ENCODE data around the gene MYO5A.
A peak's percentile ranks its signal among the peaks of the same experiment; 100 is the strongest.

The MYO5A gene

DNA sequence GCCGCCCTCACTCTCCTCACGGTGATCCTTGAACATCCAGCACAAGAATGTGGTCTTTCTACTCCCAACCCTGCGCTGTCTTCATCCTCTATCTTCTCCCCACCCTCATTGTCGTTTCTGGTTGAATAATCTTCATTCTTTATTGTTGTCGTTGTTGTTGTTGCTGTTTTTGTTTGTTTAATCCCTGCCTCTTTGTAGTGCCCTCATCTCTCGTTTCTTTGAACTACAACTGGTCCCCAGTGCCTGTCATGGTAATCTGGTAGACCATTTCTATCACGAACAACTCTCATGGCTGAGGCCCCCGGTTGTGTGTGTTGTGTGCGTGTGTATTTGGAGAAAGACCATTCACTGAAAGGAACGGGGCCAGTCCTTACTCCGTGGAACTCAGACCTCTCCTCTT, 1.3 kb upstream of the MYO5A start:
- POLR2A ChIA-PET: no interaction called here
- DNase-seq (ENCODE audit: extremely low spot score): no peak

DNA sequence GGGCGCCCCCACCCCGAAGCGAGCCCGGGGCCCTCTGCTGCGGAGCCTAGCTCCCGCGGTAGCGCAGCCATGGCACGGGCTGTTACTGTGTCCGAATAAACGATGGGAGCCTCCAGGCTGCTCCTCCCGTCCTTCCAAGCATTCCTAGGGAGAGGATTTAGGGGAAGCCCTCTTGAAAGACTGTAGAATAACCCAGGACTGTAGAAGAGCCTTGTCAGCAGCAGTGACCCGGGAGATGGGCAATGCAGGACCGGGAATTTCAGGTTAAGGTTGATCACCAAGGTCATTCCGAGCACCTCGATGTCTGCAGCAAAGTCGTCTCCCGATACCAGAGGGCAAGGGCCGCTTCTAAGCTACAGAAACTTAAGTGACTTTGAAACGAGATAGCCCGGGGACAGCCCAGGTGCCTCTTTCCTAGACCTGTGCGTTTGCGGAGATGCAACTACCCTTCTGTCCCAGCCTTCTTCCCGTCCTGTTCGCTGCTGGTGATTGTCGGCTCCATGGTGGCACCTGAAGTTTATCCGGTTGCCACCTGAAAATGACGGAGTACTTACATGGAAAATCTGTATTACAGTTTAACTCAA, 753 bp upstream of the MYO5A start:
- no peak for TF ChIP-seq LEF1 (IDR thresholded peaks at IDR 0.05; ENCODE audit: borderline replicate concordance)
- no peak for TF ChIP-seq TARDBP (IDR thresholded peaks at IDR 0.05)
- no peak for TF ChIP-seq CTBP1 (IDR thresholded peaks at IDR 0.05; ENCODE audit: borderline replicate concordance)
- TF ChIP-seq HDGF (IDR thresholded peaks at IDR 0.05; ENCODE audit: borderline replicate concordance): no peak
- TF ChIP-seq L3MBTL2 (conservative IDR thresholded peaks at IDR 0.05): no peak
- no peak for TF ChIP-seq ELF4 (IDR thresholded peaks at IDR 0.05)
- no peak for TF ChIP-seq SP1 (IDR thresholded peaks at IDR 0.05)
- TF ChIP-seq ZNF384 (IDR thresholded peaks at IDR 0.05): no peak
- TF ChIP-seq FOXA1 (IDR thresholded peaks at IDR 0.05): no peak
- TF ChIP-seq BHLHE40 (IDR thresholded peaks at IDR 0.05; ENCODE audit: borderline replicate concordance): no peak
- TF ChIP-seq, protein P1, sequence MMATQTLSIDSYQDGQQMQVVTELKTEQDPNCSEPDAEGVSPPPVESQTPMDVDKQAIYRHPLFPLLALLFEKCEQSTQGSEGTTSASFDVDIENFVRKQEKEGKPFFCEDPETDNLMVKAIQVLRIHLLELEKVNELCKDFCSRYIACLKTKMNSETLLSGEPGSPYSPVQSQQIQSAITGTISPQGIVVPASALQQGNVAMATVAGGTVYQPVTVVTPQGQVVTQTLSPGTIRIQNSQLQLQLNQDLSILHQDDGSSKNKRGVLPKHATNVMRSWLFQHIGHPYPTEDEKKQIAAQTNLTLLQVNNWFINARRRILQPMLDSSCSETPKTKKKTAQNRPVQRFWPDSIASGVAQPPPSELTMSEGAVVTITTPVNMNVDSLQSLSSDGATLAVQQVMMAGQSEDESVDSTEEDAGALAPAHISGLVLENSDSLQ (IDR thresholded peaks at IDR 0.05): no peak
- no peak for TF ChIP-seq ARNT (IDR thresholded peaks at IDR 0.05)
- no peak for TF ChIP-seq FOXK2 (IDR thresholded peaks at IDR 0.05)
- DNase-seq (ENCODE audit: extremely low spot score): no peak
- POLR2A ChIA-PET: interaction anchor here (0.6 kb wide), 1 partner anchor 31 kb away, joined by 3 read pairs; no protein-coding TSS in a partner anchor
- CTCF ChIA-PET: no interaction called here

More for the DNA sequence above, 1.3 kb upstream of the MYO5A start:
- CTCF ChIA-PET: no interaction called here
- TF ChIP-seq SUZ12 (IDR thresholded peaks at IDR 0.05) (no peak), SP1 (IDR thresholded peaks at IDR 0.05) (no peak), L3MBTL2 (conservative IDR thresholded peaks at IDR 0.05) (no peak)

DNA sequence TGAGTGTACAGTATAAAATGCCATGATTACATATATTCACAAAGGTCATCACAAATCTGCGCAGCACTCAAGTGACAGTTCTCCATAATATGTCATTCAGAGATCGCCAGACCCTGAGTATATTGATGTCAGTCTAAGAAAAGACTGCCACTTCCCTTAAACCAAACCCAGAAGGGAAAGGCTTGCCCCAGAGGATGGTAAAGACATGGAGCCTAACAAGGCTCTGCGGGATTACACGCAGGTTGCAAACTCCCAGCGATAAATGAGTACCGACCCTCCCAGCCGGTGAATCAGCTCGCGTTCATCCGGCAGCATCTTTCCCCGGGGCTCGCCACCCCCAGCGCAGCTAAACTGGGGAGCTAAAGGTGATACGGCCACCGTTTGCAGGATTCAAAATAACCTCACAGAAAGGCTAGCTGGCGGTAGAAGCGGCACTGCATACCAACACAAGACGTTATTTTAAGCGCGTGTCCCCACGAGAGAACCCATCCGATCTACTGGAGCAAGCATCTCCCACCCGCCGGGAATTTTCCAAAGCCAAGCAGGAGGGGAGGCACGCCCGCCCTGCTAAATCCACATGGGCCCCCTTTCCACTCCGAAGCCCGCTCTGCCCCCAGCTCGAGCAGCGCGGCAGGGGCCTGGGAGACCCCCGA, 643 bp downstream of the MYO5A start:
- POLR2A ChIA-PET: interaction anchor here (1.1 kb wide), 2 partner anchors 9 to 42 kb away, joined by 3 read pairs; no protein-coding TSS in a partner anchor
- CTCF ChIA-PET: interaction anchor here (0.5 kb wide), 1 partner anchor 1325 kb away, joined by 6 read pairs; no protein-coding TSS in a partner anchor
- peak; percentile 14 for DNase-seq (ENCODE audit: extremely low spot score)
- TF ChIP-seq CTBP1 (IDR thresholded peaks at IDR 0.05; ENCODE audit: borderline replicate concordance) (no peak), ELF4 (IDR thresholded peaks at IDR 0.05) (no peak), ARNT (IDR thresholded peaks at IDR 0.05) (no peak), L3MBTL2 (conservative IDR thresholded peaks at IDR 0.05) (no peak)
- TF ChIP-seq, protein P1 (IDR thresholded peaks at IDR 0.05): no peak

DNA sequence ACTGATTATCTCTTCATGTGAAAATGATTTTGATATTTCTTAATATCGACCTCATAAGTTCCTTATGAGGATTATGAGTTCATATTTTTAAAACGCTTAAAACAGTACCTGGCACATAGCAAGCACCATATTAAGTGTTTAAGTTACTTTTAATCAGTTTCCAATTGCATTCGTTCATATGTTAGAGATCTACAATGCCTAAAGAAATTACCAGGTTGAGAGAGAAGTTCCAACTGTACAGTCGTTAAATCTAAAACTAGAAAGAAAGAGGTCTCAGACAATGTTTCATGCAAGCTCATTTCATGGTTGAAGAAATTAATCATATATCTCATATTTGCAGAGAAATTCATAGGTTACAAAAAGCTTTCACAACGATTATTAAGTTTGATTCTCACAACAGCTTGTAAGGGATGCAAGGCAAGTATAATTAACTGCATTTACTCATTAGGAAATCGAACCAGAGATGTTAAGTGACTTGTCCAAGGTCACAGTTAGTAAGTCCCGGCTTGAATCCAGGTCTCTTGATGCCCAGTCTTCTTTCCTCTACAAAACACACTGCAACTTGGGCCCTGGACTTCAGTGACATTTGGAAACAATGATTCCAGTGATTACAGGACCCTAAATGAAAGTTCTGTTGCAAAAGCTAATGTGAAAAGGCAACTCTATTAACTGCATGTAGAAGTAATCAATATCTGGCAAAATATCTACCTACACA, 1.3 kb downstream of the MYO5A start:
- TF ChIP-seq ARNT (IDR thresholded peaks at IDR 0.05): no peak
- TF ChIP-seq ZNF384 (IDR thresholded peaks at IDR 0.05): no peak
- no peak for TF ChIP-seq FOXM1 (IDR thresholded peaks at IDR 0.05; ENCODE audit: borderline replicate concordance)
- TF ChIP-seq FOXA1 (IDR thresholded peaks at IDR 0.05): no peak
- no peak for TF ChIP-seq SP1 (IDR thresholded peaks at IDR 0.05)
- TF ChIP-seq FOXK2 (IDR thresholded peaks at IDR 0.05): no peak
- no peak for TF ChIP-seq CTBP1 (IDR thresholded peaks at IDR 0.05; ENCODE audit: borderline replicate concordance)
- TF ChIP-seq ELF4 (IDR thresholded peaks at IDR 0.05): no peak
- TF ChIP-seq L3MBTL2 (conservative IDR thresholded peaks at IDR 0.05): no peak
- ChIA-PET POLR2A (interaction anchor here (1.1 kb wide), 2 partner anchors 9 to 41 kb away, joined by 3 read pairs; no protein-coding TSS in a partner anchor), CTCF (no interaction called here)
- no peak for DNase-seq (ENCODE audit: extremely low spot score)

DNA sequence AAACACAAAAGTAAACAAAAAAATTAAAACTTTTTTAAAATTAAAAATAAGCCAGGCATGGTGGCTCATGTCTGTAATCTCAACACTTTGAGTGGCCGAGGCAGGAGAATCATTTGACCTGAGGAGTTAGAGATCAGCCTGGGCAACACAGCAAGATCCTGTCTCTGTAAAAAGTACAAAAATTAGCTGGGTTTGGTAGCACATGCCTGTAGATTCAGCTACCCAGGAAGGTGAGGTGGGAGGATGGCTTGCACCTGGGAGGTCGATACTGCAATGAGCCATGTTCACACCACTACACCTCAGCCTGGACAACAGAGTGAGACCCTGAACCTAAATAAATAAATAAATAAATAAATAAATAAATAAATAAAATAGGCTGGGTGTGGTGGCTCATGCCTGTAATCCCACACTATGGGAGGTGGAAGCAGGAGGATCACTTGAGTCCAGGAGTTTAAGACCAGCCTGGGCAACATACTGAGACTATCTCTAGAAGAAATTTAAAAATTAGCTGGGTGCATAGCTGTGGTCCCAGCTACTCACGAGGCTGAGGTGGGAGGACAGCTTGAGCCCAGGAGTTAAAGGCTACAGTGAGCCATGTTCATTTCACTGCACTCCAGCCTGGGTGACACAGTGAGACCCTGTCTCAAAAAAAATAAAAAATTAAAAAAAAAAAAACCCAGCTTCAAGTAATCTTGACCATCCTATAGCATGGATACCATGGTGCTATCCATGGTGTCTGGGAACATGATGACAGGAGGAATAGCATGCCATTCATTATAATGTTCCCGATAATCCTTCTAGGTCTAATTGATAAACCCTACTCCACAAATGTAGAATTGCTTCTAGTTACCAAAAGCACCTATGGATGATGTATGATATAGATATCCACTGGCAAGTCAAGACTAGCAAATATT, 4.2 kb downstream of the MYO5A start:
- ChIA-PET POLR2A (no interaction called here), CTCF (interaction anchor here (0.6 kb wide), 1 partner anchor 129 kb away, joined by 3 read pairs; no protein-coding TSS in a partner anchor)
- no peak for DNase-seq (ENCODE audit: extremely low spot score)
- TF ChIP-seq SP1 (IDR thresholded peaks at IDR 0.05) (no peak), FOXA1 (IDR thresholded peaks at IDR 0.05) (no peak), TARDBP (IDR thresholded peaks at IDR 0.05) (no peak), LEF1 (IDR thresholded peaks at IDR 0.05; ENCODE audit: borderline replicate concordance) (no peak), CTBP1 (IDR thresholded peaks at IDR 0.05; ENCODE audit: borderline replicate concordance) (no peak), L3MBTL2 (conservative IDR thresholded peaks at IDR 0.05) (no peak)

DNA sequence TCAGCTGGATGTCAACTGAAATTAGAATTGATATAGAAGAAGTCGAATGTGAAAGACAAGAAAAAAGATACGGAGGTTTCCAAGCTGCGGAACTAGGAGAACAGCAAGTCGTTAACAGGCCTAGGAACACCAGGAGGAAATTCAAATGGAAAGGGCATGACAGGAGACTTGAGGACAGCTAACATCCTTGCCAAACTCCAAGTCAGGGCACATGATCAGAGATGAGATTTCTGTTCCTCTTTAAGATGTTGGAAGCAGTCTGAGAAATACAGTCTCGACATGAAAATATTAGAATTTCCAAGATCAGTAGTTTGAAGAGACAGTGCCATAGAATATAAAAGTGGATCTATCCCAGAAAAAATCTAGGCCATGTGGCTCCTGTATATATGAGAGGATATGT, 5.0 kb downstream of the MYO5A start:
- ChIA-PET CTCF (no interaction called here), POLR2A (no interaction called here)
- no peak for DNase-seq (ENCODE audit: extremely low spot score)
- no peak for TF ChIP-seq ARNT (IDR thresholded peaks at IDR 0.05)
- no peak for TF ChIP-seq TARDBP (IDR thresholded peaks at IDR 0.05)
- TF ChIP-seq L3MBTL2 (conservative IDR thresholded peaks at IDR 0.05): no peak
- TF ChIP-seq, protein P1 (IDR thresholded peaks at IDR 0.05): no peak
- TF ChIP-seq SP1 (IDR thresholded peaks at IDR 0.05): no peak
- TF ChIP-seq LEF1 (IDR thresholded peaks at IDR 0.05; ENCODE audit: borderline replicate concordance): no peak
- TF ChIP-seq NFRKB (IDR thresholded peaks at IDR 0.05): no peak
- no peak for TF ChIP-seq ELF4 (IDR thresholded peaks at IDR 0.05)
- TF ChIP-seq FOXA1 (IDR thresholded peaks at IDR 0.05): no peak
- TF ChIP-seq FOXK2 (IDR thresholded peaks at IDR 0.05): no peak
- no peak for TF ChIP-seq HDGF (IDR thresholded peaks at IDR 0.05; ENCODE audit: borderline replicate concordance)
- TF ChIP-seq BHLHE40 (IDR thresholded peaks at IDR 0.05; ENCODE audit: borderline replicate concordance): no peak
- no peak for TF ChIP-seq ZNF384 (IDR thresholded peaks at IDR 0.05)
- TF ChIP-seq SUZ12 (IDR thresholded peaks at IDR 0.05): no peak
- TF ChIP-seq FOXM1 (IDR thresholded peaks at IDR 0.05; ENCODE audit: borderline replicate concordance): no peak
- no peak for TF ChIP-seq CTBP1 (IDR thresholded peaks at IDR 0.05; ENCODE audit: borderline replicate concordance)
